Panc1 (cell line): ENCODE results near the gene MFSD8. TPM values are rescaled to one million over a fixed set of nuclear protein-coding genes. Genes with fewer than 3 reads are reported as not detected.

Experiments used
- ATAC-seq: fragments of 200-7000 bp; cut with Tn5 transposase; 2 replicates; pipeline ENCODE4 v1.9.1; 2020; ENCODE audit warnings: mild to moderate bottlenecking, moderate library complexity
- BruUV-seq: library from RNA; stranded (reverse); fragments of 400-500 nt; replicated peaks from 2 replicates; lab custom pipeline; 2021; lab: Mats Ljungman, UMichigan
- CTCF ChIA-PET: fragments of 300-600 bp; sonication (Branson Sonifier 250); formaldehyde crosslinking; loops from one replicate; lab custom pipeline; 2022; ENCODE audit warnings: antibody characterized with exemption; lab: Charles Lee
- POLR2A ChIA-PET: fragments of 300-600 bp; sonication (Branson Sonifier 250); formaldehyde crosslinking; loops from one replicate; lab custom pipeline; 2022; ENCODE audit warnings: antibody characterized with exemption; lab: Charles Lee
- DNase-seq: peaks from one replicate; pipeline ENCODE4 v3.0.0-alpha.2; 2010; ENCODE audit warnings: low read depth, low spot score
- H3K27ac ChIP-seq: 2 replicates; pipeline ENCODE4 v1.5.1; 2011; ENCODE audit warnings: mild to moderate bottlenecking, low read length, inconsistent platforms
- H3K27me3 ChIP-seq: fragments of 200-500 bp; sonication (Bioruptor generic); 2 replicates; pipeline ENCODE4 v1.6.0; 2014; ENCODE audit warnings: low read length, inconsistent platforms; ENCODE audit not compliant: control insufficient read depth, insufficient read depth
- H3K36me3 ChIP-seq: fragments of 200-500 bp; sonication (Bioruptor generic); 2 replicates; pipeline ENCODE4 v1.5.1; 2014; ENCODE audit warnings: inconsistent platforms, mild to moderate bottlenecking, low read length, moderate library complexity; ENCODE audit not compliant: control insufficient read depth, insufficient read depth
- H3K4me1 ChIP-seq: 2 replicates; pipeline ENCODE4 v1.5.1; 2011; ENCODE audit warnings: inconsistent platforms, mild to moderate bottlenecking, low read length, moderate library complexity; ENCODE audit not compliant: control insufficient read depth, insufficient read depth
- H3K4me3 ChIP-seq, 2 experiments: 2 replicates each; pipeline ENCODE4 v1.5.1; 2011 to 2012; ENCODE audit warnings: low read depth in 2 of 2, low read length in 2 of 2, mild to moderate bottlenecking in 2 of 2, inconsistent platforms in 1 of 2, moderate library complexity in 1 of 2
- H3K9me3 ChIP-seq: fragments of 200-500 bp; sonication (Bioruptor generic); 2 replicates; pipeline ENCODE4 v1.5.1; 2014; ENCODE audit warnings: low read depth, mild to moderate bottlenecking, inconsistent platforms, low read length, moderate library complexity; ENCODE audit not compliant: control insufficient read depth, insufficient read depth
- POLR2AphosphoS5 ChIP-seq: IDR thresholded peaks from 2 replicates; pipeline ENCODE4 v1.6.1; 2012; ENCODE audit warnings: mild to moderate bottlenecking, low read depth, low read length, moderate library complexity
- SIN3A ChIP-seq: IDR thresholded peaks from 2 replicates; pipeline ENCODE4 v1.6.1; 2012; ENCODE audit warnings: low read depth, mild to moderate bottlenecking, low read length, moderate library complexity, borderline replicate concordance; ENCODE audit not compliant: insufficient read depth
- TCF7L2 ChIP-seq: IDR thresholded peaks from 2 replicates; pipeline ENCODE4 v1.6.1; 2011; ENCODE audit warnings: mild to moderate bottlenecking, low read depth, low read length, inconsistent platforms
- in situ Hi-C: cut with HindIII; loops from 2 replicates; pipeline ENCODE4 v1.10.0; 2016; ENCODE audit warnings: low sequenced_read_pairs, low pct_unique_long_range_greater_than_20kb
- intact Hi-C: fragments of 100-400 bp; cut with micrococcal nuclease; formaldehyde crosslinking; loops from one replicate; pipeline ENCODE4 v1.10.0; 2022; ENCODE audit not compliant: unreplicated experiment
- total RNA-seq: library from RNA; stranded (reverse); gene quantifications from one replicate; pipeline ENCODE4 v1.2.1, GENCODE V29; 2021; ENCODE audit not compliant: unreplicated experiment
- TF ChIP-seq, protein P1 (sequence below), 2 experiments: IDR thresholded peaks; 2 replicates each; pipeline ENCODE4 v1.6.1; 2011 to 2012; ENCODE audit warnings: low read depth in 2 of 2, control low read depth in 1 of 2, low read length in 1 of 2, mild to moderate bottlenecking in 1 of 2, moderate library complexity in 1 of 2; ENCODE audit not compliant: insufficient read depth in 1 of 2
- TF ChIP-seq, protein P2 (sequence below): fragments of 450-650 bp; IDR thresholded peaks from 2 replicates; pipeline ENCODE4 v1.5.1; 2017; ENCODE audit warnings: mild to moderate bottlenecking

The MFSD8 gene
- total RNA-seq, 1 experiment from 2014 or later = 15.1 TPM

DNA sequence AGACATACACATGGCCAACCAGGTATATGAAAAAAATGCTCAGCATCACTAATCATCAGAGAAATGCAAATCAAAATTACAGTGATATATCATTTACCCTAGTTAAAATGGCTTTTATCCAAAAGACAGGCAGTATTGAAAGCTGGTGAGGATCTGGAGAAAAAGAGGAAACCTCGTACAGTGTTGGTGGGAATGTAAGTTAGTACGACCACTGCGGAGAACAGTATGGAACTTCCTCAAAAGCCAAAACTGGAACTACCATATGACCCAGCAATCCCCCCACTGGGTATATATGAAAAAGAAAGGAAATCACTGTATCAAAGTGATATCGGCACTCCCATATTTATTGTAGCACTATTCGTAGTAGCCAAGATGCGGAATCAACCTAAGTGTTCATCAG lies 23.7 kb upstream of the MFSD8 start:
- ATAC-seq (no peak), DNase-seq (no peak)
- in situ Hi-C loops = no loop called here
- BruUV-seq = no TSS peak
- H3K9me3 ChIP-seq = no peaks in the 10 kb centered on the region
- no peaks in the 10 kb centered on the region for H3K4me1 ChIP-seq
- ChIA-PET POLR2A (no interaction called here), CTCF (no interaction called here)
- H3K36me3 ChIP-seq = 0 out of 2 replicates have a peak, but pooled peaks cover 2% of the 10 kb centered on the region
- TF ChIP-seq POLR2AphosphoS5 (no peak), SIN3A (no peak), TCF7L2 (no peak)
- TF ChIP-seq, protein P1, sequence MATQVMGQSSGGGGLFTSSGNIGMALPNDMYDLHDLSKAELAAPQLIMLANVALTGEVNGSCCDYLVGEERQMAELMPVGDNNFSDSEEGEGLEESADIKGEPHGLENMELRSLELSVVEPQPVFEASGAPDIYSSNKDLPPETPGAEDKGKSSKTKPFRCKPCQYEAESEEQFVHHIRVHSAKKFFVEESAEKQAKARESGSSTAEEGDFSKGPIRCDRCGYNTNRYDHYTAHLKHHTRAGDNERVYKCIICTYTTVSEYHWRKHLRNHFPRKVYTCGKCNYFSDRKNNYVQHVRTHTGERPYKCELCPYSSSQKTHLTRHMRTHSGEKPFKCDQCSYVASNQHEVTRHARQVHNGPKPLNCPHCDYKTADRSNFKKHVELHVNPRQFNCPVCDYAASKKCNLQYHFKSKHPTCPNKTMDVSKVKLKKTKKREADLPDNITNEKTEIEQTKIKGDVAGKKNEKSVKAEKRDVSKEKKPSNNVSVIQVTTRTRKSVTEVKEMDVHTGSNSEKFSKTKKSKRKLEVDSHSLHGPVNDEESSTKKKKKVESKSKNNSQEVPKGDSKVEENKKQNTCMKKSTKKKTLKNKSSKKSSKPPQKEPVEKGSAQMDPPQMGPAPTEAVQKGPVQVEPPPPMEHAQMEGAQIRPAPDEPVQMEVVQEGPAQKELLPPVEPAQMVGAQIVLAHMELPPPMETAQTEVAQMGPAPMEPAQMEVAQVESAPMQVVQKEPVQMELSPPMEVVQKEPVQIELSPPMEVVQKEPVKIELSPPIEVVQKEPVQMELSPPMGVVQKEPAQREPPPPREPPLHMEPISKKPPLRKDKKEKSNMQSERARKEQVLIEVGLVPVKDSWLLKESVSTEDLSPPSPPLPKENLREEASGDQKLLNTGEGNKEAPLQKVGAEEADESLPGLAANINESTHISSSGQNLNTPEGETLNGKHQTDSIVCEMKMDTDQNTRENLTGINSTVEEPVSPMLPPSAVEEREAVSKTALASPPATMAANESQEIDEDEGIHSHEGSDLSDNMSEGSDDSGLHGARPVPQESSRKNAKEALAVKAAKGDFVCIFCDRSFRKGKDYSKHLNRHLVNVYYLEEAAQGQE (IDR thresholded peaks at IDR 0.05; ENCODE audit: insufficient read depth in 1 of 2, low read depth in 2 of 2, low read length in 1 of 2) = no peak
- H3K27ac ChIP-seq = no peak overlapping the region
- intact Hi-C loops = no loop called here
- no peaks in the 10 kb centered on the region for H3K27me3 ChIP-seq
- no peak overlapping the region for H3K4me3 ChIP-seq

DNA sequence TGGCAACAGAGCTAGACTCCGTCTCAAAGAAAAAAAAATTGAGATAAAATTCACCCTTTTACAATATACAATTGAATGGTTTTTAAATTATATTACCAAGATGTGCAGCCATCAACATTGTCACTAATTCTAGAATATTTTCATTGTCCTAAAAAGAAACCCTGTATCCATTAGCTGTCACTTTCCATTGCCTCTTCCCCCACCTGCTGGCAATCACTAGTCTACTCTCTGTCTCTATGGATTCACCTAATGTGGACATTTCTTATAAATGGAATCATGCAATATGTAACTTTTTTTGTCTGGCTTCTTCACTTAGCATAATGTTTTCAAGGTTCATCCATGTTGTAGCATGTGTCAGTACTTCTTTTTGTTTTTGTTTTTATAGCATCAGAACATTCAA lies 21.0 kb upstream of the MFSD8 start:
- Histone ChIP-seq H3K4me3 (no peak overlapping the region), H3K36me3 (0 out of 2 replicates have a peak, but pooled peaks cover 2% of the 10 kb centered on the region), H3K27me3 (no peaks in the 10 kb centered on the region), H3K9me3 (no peaks in the 10 kb centered on the region), H3K4me1 (no peaks in the 10 kb centered on the region), H3K27ac (no peak overlapping the region)
- DNase-seq (no peak), ATAC-seq (no peak)
- BruUV-seq = no TSS peak
- TF ChIP-seq POLR2AphosphoS5 = no peak
- TF ChIP-seq TCF7L2 = no peak
- TF ChIP-seq, protein P2, sequence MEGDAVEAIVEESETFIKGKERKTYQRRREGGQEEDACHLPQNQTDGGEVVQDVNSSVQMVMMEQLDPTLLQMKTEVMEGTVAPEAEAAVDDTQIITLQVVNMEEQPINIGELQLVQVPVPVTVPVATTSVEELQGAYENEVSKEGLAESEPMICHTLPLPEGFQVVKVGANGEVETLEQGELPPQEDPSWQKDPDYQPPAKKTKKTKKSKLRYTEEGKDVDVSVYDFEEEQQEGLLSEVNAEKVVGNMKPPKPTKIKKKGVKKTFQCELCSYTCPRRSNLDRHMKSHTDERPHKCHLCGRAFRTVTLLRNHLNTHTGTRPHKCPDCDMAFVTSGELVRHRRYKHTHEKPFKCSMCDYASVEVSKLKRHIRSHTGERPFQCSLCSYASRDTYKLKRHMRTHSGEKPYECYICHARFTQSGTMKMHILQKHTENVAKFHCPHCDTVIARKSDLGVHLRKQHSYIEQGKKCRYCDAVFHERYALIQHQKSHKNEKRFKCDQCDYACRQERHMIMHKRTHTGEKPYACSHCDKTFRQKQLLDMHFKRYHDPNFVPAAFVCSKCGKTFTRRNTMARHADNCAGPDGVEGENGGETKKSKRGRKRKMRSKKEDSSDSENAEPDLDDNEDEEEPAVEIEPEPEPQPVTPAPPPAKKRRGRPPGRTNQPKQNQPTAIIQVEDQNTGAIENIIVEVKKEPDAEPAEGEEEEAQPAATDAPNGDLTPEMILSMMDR = no peak; the same call in 1 of the 2 replicates
- no peak for TF ChIP-seq SIN3A
- TF ChIP-seq, protein P1 (IDR thresholded peaks at IDR 0.05; ENCODE audit: insufficient read depth in 1 of 2, low read depth in 2 of 2, low read length in 1 of 2) = no peak
- in situ Hi-C loops = no loop called here
- POLR2A ChIA-PET = no interaction called here
- intact Hi-C loops = no loop called here
- CTCF ChIA-PET = no interaction called here
